ENCODE results near the gene GSTM4.

Gene GSTM4

GRCh38 chr1:109613361-109614147 is 42.3 kb upstream of the GSTM4 start:
- Histone ChIP-seq H3K27ac (no peak overlapping the region), H3K79me2 (no peaks in the 10 kb centered on the region), H3K4me1 (no peaks in the 10 kb centered on the region), H3K27me3 (ENCODE audit: control insufficient read depth, insufficient read depth, low read length) (no peaks in the 10 kb centered on the region), H3K9ac (no peak overlapping the region), H3K36me3 (ENCODE audit: control insufficient read depth, insufficient read depth, low read length) (no peaks in the 10 kb centered on the region), H3K4me3 (ENCODE audit: low read depth, low read length) (no peak overlapping the region), H3K9me3 (ENCODE audit: control insufficient read depth, low read length) (no peaks in the 10 kb centered on the region), H3K4me2 (ENCODE audit: low read length) (no peak overlapping the region), H2AFZ (no peak overlapping the region)
- no peak for TF ChIP-seq CTCF (IDR thresholded peaks at IDR 0.05)

- H3K9ac ChIP-seq = no peak overlapping the region
- no peak overlapping the region for H3K4me2 ChIP-seq (ENCODE audit: low read length)
- H3K27ac ChIP-seq = no peak overlapping the region
- H2AFZ ChIP-seq = no peak overlapping the region
- no peaks in the 10 kb centered on the region for H3K79me2 ChIP-seq
- no peak overlapping the region for H3K4me3 ChIP-seq (ENCODE audit: low read depth, low read length)
- no peaks in the 10 kb centered on the region for H3K36me3 ChIP-seq (ENCODE audit: control insufficient read depth, insufficient read depth, low read length)
- TF ChIP-seq CTCF (IDR thresholded peaks at IDR 0.05) = no peak
- H3K9me3 ChIP-seq (ENCODE audit: control insufficient read depth, low read length) = no peaks in the 10 kb centered on the region
- H3K27me3 ChIP-seq (ENCODE audit: control insufficient read depth, insufficient read depth, low read length) = no peaks in the 10 kb centered on the region
- no peaks in the 10 kb centered on the region for H3K4me1 ChIP-seq
Measured at GRCh38 chr1:109615879-109616278, 40.0 kb upstream of the GSTM4 start.

GRCh38 chr1:109616391-109616790 is 39.5 kb upstream of the GSTM4 start:
- Histone ChIP-seq H3K4me3 (ENCODE audit: low read depth, low read length) (no peak overlapping the region), H2AFZ (no peak overlapping the region), H3K79me2 (no peaks in the 10 kb centered on the region), H3K9ac (no peak overlapping the region), H3K9me3 (ENCODE audit: control insufficient read depth, low read length) (no peaks in the 10 kb centered on the region), H3K27me3 (ENCODE audit: control insufficient read depth, insufficient read depth, low read length) (no peaks in the 10 kb centered on the region), H3K4me2 (ENCODE audit: low read length) (no peak overlapping the region), H3K4me1 (no peaks in the 10 kb centered on the region), H3K27ac (peak overlapping the region; percentile 36), H3K36me3 (ENCODE audit: control insufficient read depth, insufficient read depth, low read length) (no peaks in the 10 kb centered on the region)
- no peak for TF ChIP-seq CTCF (IDR thresholded peaks at IDR 0.05)

GRCh38 chr1:109617291-109617801 is 38.6 kb upstream of the GSTM4 start:
- H3K27me3 ChIP-seq (ENCODE audit: control insufficient read depth, insufficient read depth, low read length) = no peaks in the 10 kb centered on the region
- no peaks in the 10 kb centered on the region for H3K36me3 ChIP-seq (ENCODE audit: control insufficient read depth, insufficient read depth, low read length)
- no peak overlapping the region for H3K4me3 ChIP-seq (ENCODE audit: low read depth, low read length)
- no peak overlapping the region for H2AFZ ChIP-seq
- H3K27ac ChIP-seq = no peak overlapping the region
- H3K9me3 ChIP-seq (ENCODE audit: control insufficient read depth, low read length) = no peaks in the 10 kb centered on the region
- no peak overlapping the region for H3K4me2 ChIP-seq (ENCODE audit: low read length)
- no peak overlapping the region for H3K9ac ChIP-seq
- H3K79me2 ChIP-seq = no peaks in the 10 kb centered on the region
- TF ChIP-seq CTCF (IDR thresholded peaks at IDR 0.05) = no peak
- H3K4me1 ChIP-seq = no peaks in the 10 kb centered on the region
